Chondrocyte (in vitro differentiated cells): ENCODE results near the gene LRRC10. TPM values are rescaled to one million over a fixed set of nuclear protein-coding genes. Genes with fewer than 3 reads are reported as not detected.

Experiments used
- DNase-seq: peaks from one replicate; pipeline ENCODE4 v3.0.0; 2021; ENCODE audit warnings: mixed read lengths, low spot score
- H3K27ac Mint-ChIP-seq: one replicate; pipeline ENCODE4 v1.8.0; 2021; ENCODE audit warnings: mild to moderate bottlenecking, moderate library complexity, mixed read lengths; ENCODE audit not compliant: unreplicated experiment
- H3K27me3 Mint-ChIP-seq: 2 replicates; pipeline ENCODE4 v1.8.0; 2021; ENCODE audit warnings: low read depth, mixed read lengths
- H3K36me3 Mint-ChIP-seq: 2 replicates; pipeline ENCODE4 v1.8.0; 2021; ENCODE audit warnings: low read depth, mixed read lengths
- H3K4me1 Mint-ChIP-seq: 2 replicates; pipeline ENCODE4 v1.8.0; 2021; ENCODE audit warnings: low read depth, mild to moderate bottlenecking, mixed read lengths
- H3K4me3 Mint-ChIP-seq: one replicate; pipeline ENCODE4 v1.8.0; 2021; ENCODE audit warnings: mild to moderate bottlenecking, moderate library complexity, mixed read lengths; ENCODE audit not compliant: unreplicated experiment
- H3K9me3 Mint-ChIP-seq: 2 replicates; pipeline ENCODE4 v1.8.0; 2021; ENCODE audit warnings: low read depth, mixed read lengths
- CTCF ChIP-seq: fragments of 200-600 bp; sonication (generic); IDR thresholded peaks from 2 replicates; pipeline ENCODE4 v1.5.0; 2021; ENCODE audit warnings: antibody characterized with exemption, mild to moderate bottlenecking, moderate library complexity
- total RNA-seq: library from RNA; stranded (reverse); gene quantifications from 3 replicates; pipeline ENCODE4 v1.2.1, GENCODE V29; 2021

Gene LRRC10
- total RNA-seq, 1 donor from 2014 or later: not detected

- no peaks in the 10 kb centered on the region for H3K27me3 Mint-ChIP-seq
- TF ChIP-seq CTCF: peak; percentile 65
- H3K4me1 Mint-ChIP-seq: peaks cover 15% of the 10 kb centered on the region
- peaks cover 17% of the 10 kb centered on the region for H3K36me3 Mint-ChIP-seq
- H3K27ac Mint-ChIP-seq: peak within 1 kb of the TSS; percentile 97
- DNase-seq: peak; percentile 98
- no peaks in the 10 kb centered on the region for H3K9me3 Mint-ChIP-seq
- H3K4me3 Mint-ChIP-seq: peak within 1 kb of the TSS; percentile 96
These were observed 25.3 kb downstream of the LRRC10 start, which contains the start of gene CCT2 for GRCh38 chr12:69585189-69586062. TSS of gene CCT2 (plus strand) at chr12:69585459. CDS start at chr12:69585522, 63 bp downstream.

- Mint-ChIP-seq H3K9me3 (no peaks in the 10 kb centered on the region), H3K36me3 (peaks cover 4% of the 10 kb centered on the region), H3K4me1 (peaks cover 15% of the 10 kb centered on the region), H3K27me3 (no peaks in the 10 kb centered on the region), H3K4me3 (no peak overlapping the region), H3K27ac (no peak overlapping the region)
- DNase-seq: no peak
- TF ChIP-seq CTCF: peak; percentile 44
These were observed 27.5 kb downstream of the LRRC10 start for GRCh38 chr12:69583203-69583602.

- Mint-ChIP-seq H3K9me3 (no peaks in the 10 kb centered on the region), H3K4me3 (no peak overlapping the region), H3K27me3 (no peaks in the 10 kb centered on the region), H3K27ac (no peak overlapping the region), H3K36me3 (peaks cover 3% of the 10 kb centered on the region), H3K4me1 (peaks cover 8% of the 10 kb centered on the region)
- no peak for TF ChIP-seq CTCF
- DNase-seq: no peak
These were observed 30.6 kb downstream of the LRRC10 start for GRCh38 chr12:69580074-69580473.

GRCh38 chr12:69579029-69579428, 31.7 kb downstream of the LRRC10 start:
- Mint-ChIP-seq H3K27ac (no peak overlapping the region), H3K4me1 (peaks cover 3% of the 10 kb centered on the region), H3K4me3 (no peak overlapping the region), H3K9me3 (no peaks in the 10 kb centered on the region), H3K27me3 (no peaks in the 10 kb centered on the region), H3K36me3 (peaks cover 12% of the 10 kb centered on the region)
- no peak for DNase-seq
- no peak for TF ChIP-seq CTCF

GRCh38 chr12:69578283-69578682, 32.4 kb downstream of the LRRC10 start:
- H3K4me1 Mint-ChIP-seq: no peaks in the 10 kb centered on the region
- H3K27me3 Mint-ChIP-seq: no peaks in the 10 kb centered on the region
- no peaks in the 10 kb centered on the region for H3K9me3 Mint-ChIP-seq
- no peak for DNase-seq
- peaks cover 15% of the 10 kb centered on the region for H3K36me3 Mint-ChIP-seq
- no peak overlapping the region for H3K4me3 Mint-ChIP-seq
- no peak overlapping the region for H3K27ac Mint-ChIP-seq
- no peak for TF ChIP-seq CTCF
